Natural killer cell (primary cell): Measurements from ENCODE around the gene XPA. TPM values are rescaled to one million over a fixed set of nuclear protein-coding genes. Genes with fewer than 3 reads are reported as not detected.

ENCODE experiments used
- ATAC-seq, 3 donors: fragments of 150-1000 bp in 2 of 3; fragments of 200-7000 bp in 1 of 3; cut with Tn5 transposase; 1 replicate in 1 of 3; 2 replicates in 2 of 3; pipeline ENCODE4 v1.10.0; 2021; ENCODE audit warnings: mild to moderate bottlenecking in 2 of 3, moderate library complexity in 2 of 3
- DNase-seq, 2 donors: peaks; one replicate each; pipeline versions ENCODE4 v3.0.0 to v3.0.0-alpha.2; 2013 to 2021; ENCODE audit warnings: mixed read lengths in 1 of 2
- H3K27ac ChIP-seq: one replicate; pipeline ENCODE4 v1.5.1; 2013; ENCODE audit warnings: mild to moderate bottlenecking, low read length
- H3K27me3 ChIP-seq: one replicate; pipeline ENCODE4 v1.6.1; 2013; ENCODE audit warnings: low read length; ENCODE audit not compliant: control insufficient read depth, insufficient read depth
- H3K36me3 ChIP-seq: one replicate; pipeline ENCODE4 v1.6.1; 2013; ENCODE audit warnings: low read length; ENCODE audit not compliant: control insufficient read depth, insufficient read depth
- H3K4me1 ChIP-seq: one replicate; pipeline ENCODE4 v1.6.1; 2013; ENCODE audit warnings: low read length; ENCODE audit not compliant: control insufficient read depth, insufficient read depth
- H3K4me3 ChIP-seq: one replicate; pipeline ENCODE4 v1.5.1; 2013; ENCODE audit warnings: low read length
- H3K9me3 ChIP-seq: one replicate; pipeline ENCODE4 v1.6.1; 2013; ENCODE audit warnings: low read length; ENCODE audit not compliant: control insufficient read depth, insufficient read depth
- H3K27ac Mint-ChIP-seq, 2 donors: one replicate each; pipeline ENCODE4 v1.8.0; 2022; ENCODE audit warnings: mild to moderate bottlenecking in 2 of 2, mixed read lengths in 2 of 2, moderate library complexity in 1 of 2
- H3K27me3 Mint-ChIP-seq, 2 donors: one replicate each; pipeline ENCODE4 v1.8.0; 2022; ENCODE audit warnings: low read depth in 2 of 2, mixed read lengths in 2 of 2
- H3K36me3 Mint-ChIP-seq: one replicate; pipeline ENCODE4 v1.8.0; 2022; ENCODE audit warnings: mixed read lengths
- H3K4me1 Mint-ChIP-seq, 2 donors: one replicate each; pipeline ENCODE4 v1.8.0; 2022; ENCODE audit warnings: mixed read lengths in 2 of 2
- H3K4me3 Mint-ChIP-seq: one replicate; pipeline ENCODE4 v1.8.0; 2022; ENCODE audit warnings: mild to moderate bottlenecking, moderate library complexity, mixed read lengths
- H3K9me3 Mint-ChIP-seq, 2 donors: one replicate each; pipeline ENCODE4 v1.8.0; 2022; ENCODE audit warnings: mixed read lengths in 2 of 2
- WGBS: methylation state at CpG from one replicate; pipeline ENCODE4 v1.1.7; 2013; ENCODE audit warnings: missing lambda C conversion rate; ENCODE audit not compliant: insufficient coverage; 5-methylcytosine and 5-hydroxymethylcytosine counted together
- intact Hi-C: fragments of 100-400 bp; cut with micrococcal nuclease; formaldehyde crosslinking; loops from one replicate; pipeline ENCODE4 v1.14.2; 2022
- total RNA-seq, 4 donors: library from RNA; stranded (reverse); fragments of 120-200 nt in 1 of 4; gene quantifications; one replicate each; pipeline versions ENCODE4 v1.2.3 to v1.2.4, GENCODE V29; 2013 to 2022
- TF ChIP-seq, protein P1 (sequence below): fragments of 200-600 bp; IDR thresholded peaks from one replicate; pipeline ENCODE4 v1.8.0; 2022; ENCODE audit warnings: antibody characterized with exemption

Gene XPA
- total RNA-seq, 3 donors from 2014 or later (not counting 1 experiment from before 2014, with no cell fraction given) = 21.7 to 28.4 (median 25.6) TPM

DNA sequence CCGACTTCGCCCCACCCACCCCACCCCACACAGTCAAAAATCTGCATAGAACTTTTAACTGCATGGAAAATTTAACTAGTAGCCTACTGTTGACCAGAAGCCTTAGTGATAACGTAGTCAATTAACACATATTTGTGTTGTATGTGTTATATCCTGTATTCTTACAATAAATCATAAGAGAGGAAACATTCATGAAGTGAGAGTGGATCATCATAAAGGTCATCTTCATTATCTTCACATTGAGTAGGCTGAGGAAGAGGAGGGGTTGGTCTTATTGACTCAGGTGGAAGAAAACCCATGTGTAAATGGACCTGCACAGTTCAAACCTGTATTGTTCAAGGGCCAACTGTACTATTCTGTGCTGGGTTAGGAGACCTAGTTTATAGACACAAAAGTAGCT, 31.4 kb downstream of the XPA start:
- Mint-ChIP-seq H3K9me3 (no peaks in the 10 kb centered on the region), H3K36me3 (peaks cover 42% of the 10 kb centered on the region), H3K4me3 (no peak overlapping the region), H3K27ac (peak overlapping the region; percentile 3 to 72), H3K27me3 (no peaks in the 10 kb centered on the region), H3K4me1 (peaks cover 7 to 8% of the 10 kb centered on the region in 2 donors)
- Histone ChIP-seq H3K27ac (no peak overlapping the region), H3K27me3 (no peaks in the 10 kb centered on the region), H3K9me3 (no peaks in the 10 kb centered on the region), H3K4me1 (no peaks in the 10 kb centered on the region), H3K36me3 (peaks cover 94% of the 10 kb centered on the region), H3K4me3 (no peak overlapping the region)
- ATAC-seq = no peak
- no CpG with 5 or more reads among the region's 3 CpGs for WGBS
- TF ChIP-seq, protein P1, sequence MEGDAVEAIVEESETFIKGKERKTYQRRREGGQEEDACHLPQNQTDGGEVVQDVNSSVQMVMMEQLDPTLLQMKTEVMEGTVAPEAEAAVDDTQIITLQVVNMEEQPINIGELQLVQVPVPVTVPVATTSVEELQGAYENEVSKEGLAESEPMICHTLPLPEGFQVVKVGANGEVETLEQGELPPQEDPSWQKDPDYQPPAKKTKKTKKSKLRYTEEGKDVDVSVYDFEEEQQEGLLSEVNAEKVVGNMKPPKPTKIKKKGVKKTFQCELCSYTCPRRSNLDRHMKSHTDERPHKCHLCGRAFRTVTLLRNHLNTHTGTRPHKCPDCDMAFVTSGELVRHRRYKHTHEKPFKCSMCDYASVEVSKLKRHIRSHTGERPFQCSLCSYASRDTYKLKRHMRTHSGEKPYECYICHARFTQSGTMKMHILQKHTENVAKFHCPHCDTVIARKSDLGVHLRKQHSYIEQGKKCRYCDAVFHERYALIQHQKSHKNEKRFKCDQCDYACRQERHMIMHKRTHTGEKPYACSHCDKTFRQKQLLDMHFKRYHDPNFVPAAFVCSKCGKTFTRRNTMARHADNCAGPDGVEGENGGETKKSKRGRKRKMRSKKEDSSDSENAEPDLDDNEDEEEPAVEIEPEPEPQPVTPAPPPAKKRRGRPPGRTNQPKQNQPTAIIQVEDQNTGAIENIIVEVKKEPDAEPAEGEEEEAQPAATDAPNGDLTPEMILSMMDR = no peak
- intact Hi-C loops = no loop called here
- DNase-seq = no peak

- H3K27ac ChIP-seq = no peak overlapping the region
- DNase-seq (no peak), ATAC-seq (no peak)
- H3K36me3 ChIP-seq = peaks cover 90% of the 10 kb centered on the region
- no peak overlapping the region for H3K4me3 Mint-ChIP-seq
- WGBS = 93% methylated on average over 2 of the region's 2 CpGs
- H3K9me3 Mint-ChIP-seq = no peaks in the 10 kb centered on the region
- no peaks in the 10 kb centered on the region for H3K4me1 ChIP-seq
- intact Hi-C loops = no loop called here
- H3K9me3 ChIP-seq = no peaks in the 10 kb centered on the region
- no peaks in the 10 kb centered on the region for H3K27me3 Mint-ChIP-seq
- H3K36me3 Mint-ChIP-seq = peaks cover 39% of the 10 kb centered on the region
- peaks cover 0 to 14% of the 10 kb centered on the region in 2 donors for H3K4me1 Mint-ChIP-seq
- no peaks in the 10 kb centered on the region for H3K27me3 ChIP-seq
- TF ChIP-seq, protein P1 = no peak
- H3K27ac Mint-ChIP-seq = peak overlapping the region; percentile 26 to 44
- no peak overlapping the region for H3K4me3 ChIP-seq
Observed at GRCh38 chr9:97660847-97661246, 36.3 kb downstream of the XPA start.

GRCh38 chr9:97660340-97660739, 36.8 kb downstream of the XPA start:
- H3K4me1 Mint-ChIP-seq = peaks cover 0 to 14% of the 10 kb centered on the region in 2 donors
- Histone ChIP-seq H3K9me3 (no peaks in the 10 kb centered on the region), H3K4me3 (no peak overlapping the region), H3K4me1 (no peaks in the 10 kb centered on the region), H3K27me3 (no peaks in the 10 kb centered on the region), H3K36me3 (peaks cover 91% of the 10 kb centered on the region), H3K27ac (no peak overlapping the region)
- no peak overlapping the region for H3K4me3 Mint-ChIP-seq
- DNase-seq (no peak), ATAC-seq (no peak)
- intact Hi-C loops = no loop called here
- H3K27ac Mint-ChIP-seq = peak overlapping the region; percentile 14 to 44
- no peaks in the 10 kb centered on the region for H3K27me3 Mint-ChIP-seq
- no peaks in the 10 kb centered on the region for H3K9me3 Mint-ChIP-seq
- WGBS = 50% methylated on average over 5 of the region's 5 CpGs
- peaks cover 44% of the 10 kb centered on the region for H3K36me3 Mint-ChIP-seq
- TF ChIP-seq, protein P1 = no peak

- Mint-ChIP-seq H3K9me3 (no peaks in the 10 kb centered on the region), H3K4me3 (no peak overlapping the region), H3K27ac (peak overlapping the region; percentile 14 to 23), H3K36me3 (peaks cover 42% of the 10 kb centered on the region), H3K27me3 (no peaks in the 10 kb centered on the region), H3K4me1 (peaks cover 0 to 14% of the 10 kb centered on the region in 2 donors)
- intact Hi-C loops = no loop called here
- WGBS = 90% methylated on average over 2 of the region's 3 CpGs
- Histone ChIP-seq H3K36me3 (peaks cover 88% of the 10 kb centered on the region), H3K27me3 (no peaks in the 10 kb centered on the region), H3K27ac (no peak overlapping the region), H3K9me3 (no peaks in the 10 kb centered on the region), H3K4me3 (no peak overlapping the region), H3K4me1 (no peaks in the 10 kb centered on the region)
- TF ChIP-seq, protein P1 = no peak
- ATAC-seq (no peak), DNase-seq (no peak)
Observed at GRCh38 chr9:97659771-97660170, 37.4 kb downstream of the XPA start.
